Esophagus muscularis mucosa (tissue), 4 donors: ENCODE results near the gene TMEM126B. TPM values are rescaled to one million over a fixed set of nuclear protein-coding genes. Genes with fewer than 3 reads are reported as not detected.
"Not testable (repeated sequence)": the region's sequence is repeated elsewhere in the genome, so short reads cannot be mapped to it uniquely, and the experiment has no call there.

Experiments used
- DNase-seq: peaks from one replicate; pipeline ENCODE4 v3.0.0-alpha.2; 2017; ENCODE audit errors: extremely low spot score
- H3K27ac ChIP-seq, 4 donors: fragments of 200-600 bp; sonication (generic); replicated peaks in 1 of 4; 1 replicate in 3 of 4; 2 replicates in 1 of 4; pipeline ENCODE4 v1.5.1; 2016 to 2019; ENCODE audit warnings: mild to moderate bottlenecking in 1 of 4
- H3K27me3 ChIP-seq, 4 donors: fragments of 200-600 bp; sonication (generic); one replicate each; pipeline versions ENCODE4 v1.5.1 to v1.6.0; 2016 to 2019
- H3K36me3 ChIP-seq, 4 donors: fragments of 200-600 bp; sonication (generic); one replicate each; pipeline ENCODE4 v1.5.1; 2016 to 2019
- H3K4me1 ChIP-seq, 4 donors: fragments of 200-600 bp; sonication (generic); one replicate each; pipeline ENCODE4 v1.5.1; 2016 to 2019
- H3K4me3 ChIP-seq, 4 donors: fragments of 200-600 bp; sonication (generic); 1 replicate in 2 of 4; 2 replicates in 2 of 4; pipeline ENCODE4 v1.5.1; 2016 to 2019; ENCODE audit warnings: mild to moderate bottlenecking in 4 of 4, moderate library complexity in 1 of 4
- H3K9me3 ChIP-seq, 4 donors: fragments of 200-600 bp; sonication (generic); 1 replicate in 3 of 4; 2 replicates in 1 of 4; pipeline ENCODE4 v1.5.1; 2016 to 2019
- CTCF ChIP-seq, 3 experiments: fragments of 200-600 bp in 2 of 3; fragments of 450-650 bp in 1 of 3; sonication (generic) in 2 of 3; IDR thresholded peaks; one replicate each; pipeline ENCODE4 v1.5.1; 2017 to 2019; ENCODE audit warnings: antibody characterized with exemption in 3 of 3, mild to moderate bottlenecking in 2 of 3, moderate library complexity in 1 of 3
- EP300 ChIP-seq: sonication (generic); formaldehyde crosslinking; IDR thresholded peaks from one replicate; pipeline ENCODE4 v1.6.1; 2017; ENCODE audit warnings: antibody characterized with exemption
- POLR2A ChIP-seq: fragments of 450-650 bp; IDR thresholded peaks from one replicate; pipeline ENCODE4 v1.6.1; 2017; ENCODE audit warnings: antibody characterized with exemption, moderate library complexity, mild to moderate bottlenecking, low read depth
- POLR2AphosphoS5 ChIP-seq, 2 donors: sonication (generic); formaldehyde crosslinking; IDR thresholded peaks; one replicate each; pipeline ENCODE4 v1.6.1; 2017; ENCODE audit warnings: antibody characterized with exemption in 2 of 2
- WGBS: methylation state at CpG from one replicate; pipeline ENCODE4 v1.1.5; 2018; 5-methylcytosine and 5-hydroxymethylcytosine counted together
- intact Hi-C: fragments of 100-400 bp; cut with DNase I; formaldehyde crosslinking; loops from one replicate; pipeline ENCODE4 v1.15.1; 2023
- total RNA-seq, 4 donors: library from RNA; depleted of rRNA; stranded (reverse); fragments of >200 nt; gene quantifications; one replicate each; pipeline versions ENCODE4 v1.1.0 to v1.2.1, GENCODE V29; 2016

Gene TMEM126B
- total RNA-seq, 4 donors from 2014 or later: 25.4 to 65.2 (median 46.6) TPM

- peaks cover 20 to 25% (median 21%) of the 10 kb centered on the region in 4 donors for H3K4me1 ChIP-seq
- peak; percentile 97 for DNase-seq
- intact Hi-C loops: loop anchor here (2.0 kb wide), 1 partner anchor 19 kb away; the partner anchor contains the start of gene TMEM126B
- WGBS: 1% methylated on average over 18 of the region's 33 CpGs
- H3K36me3 ChIP-seq: peaks cover 0 to 14% (median 3%) of the 10 kb centered on the region in 4 donors
- no peaks in the 10 kb centered on the region for H3K9me3 ChIP-seq
- H3K27ac ChIP-seq: peak within 1 kb of the TSS; percentile 82 to 86 (median 84)
- peak; percentile 90 to 91 for TF ChIP-seq POLR2AphosphoS5 (IDR thresholded peaks at IDR 0.05)
- TF ChIP-seq EP300: no peak
- TF ChIP-seq POLR2A: peak; percentile 52
- no peaks in the 10 kb centered on the region for H3K27me3 ChIP-seq
- H3K4me3 ChIP-seq: peak within 1 kb of the TSS; percentile 59 to 82 (median 73)
Measured at GRCh38 chr11:85647604-85648299, 19.4 kb downstream of the TMEM126B start, which contains the start of gene TMEM126A. Gene TMEM126A (plus strand): TSS chr11:85647967. CDS start chr11:85650256, 2,289 bp downstream.

GRCh38 chr11:85651118-85651517 is 22.7 kb downstream of the TMEM126B start:
- intact Hi-C loops: no loop called here
- H3K27ac ChIP-seq: no peak overlapping the region
- no peaks in the 10 kb centered on the region for H3K27me3 ChIP-seq
- TF ChIP-seq EP300: no peak
- TF ChIP-seq CTCF (IDR thresholded peaks at IDR 0.05): no peak
- TF ChIP-seq POLR2A: no peak
- TF ChIP-seq POLR2AphosphoS5 (IDR thresholded peaks at IDR 0.05): no peak
- H3K4me3 ChIP-seq: no peak overlapping the region
- DNase-seq: no peak
- WGBS: 93% methylated on average over 1 of the region's 1 CpG
- H3K9me3 ChIP-seq: no peaks in the 10 kb centered on the region
- peaks cover 20 to 28% (median 21%) of the 10 kb centered on the region in 4 donors for H3K4me1 ChIP-seq
- H3K36me3 ChIP-seq: peaks cover 6 to 39% (median 19%) of the 10 kb centered on the region in 4 donors

- peaks cover 6 to 56% (median 33%) of the 10 kb centered on the region in 4 donors for H3K36me3 ChIP-seq
Measured at GRCh38 chr11:85652786-85653447, 24.5 kb downstream of the TMEM126B start.

GRCh38 chr11:85654343-85654742 is 25.9 kb downstream of the TMEM126B start:
- Histone ChIP-seq H3K4me1 (peaks cover 7 to 29% (median 19%) of the 10 kb centered on the region in 4 donors), H3K36me3 (peaks cover 6 to 70% (median 36%) of the 10 kb centered on the region in 4 donors)
- H3K27me3 ChIP-seq, H3K27ac ChIP-seq, H3K9me3 ChIP-seq, DNase-seq, intact Hi-C loops, H3K4me3 ChIP-seq: not testable (repeated sequence)
- WGBS: 93% methylated on average over 4 of the region's 4 CpGs

More at GRCh38 chr11:85652786-85653447, 24.5 kb downstream of the TMEM126B start:
- TF ChIP-seq POLR2A: no peak
- TF ChIP-seq EP300: no peak
- no peak for TF ChIP-seq POLR2AphosphoS5 (IDR thresholded peaks at IDR 0.05)
- no peak for TF ChIP-seq CTCF (IDR thresholded peaks at IDR 0.05)
- Histone ChIP-seq H3K9me3 (no peaks in the 10 kb centered on the region), H3K4me1 (peaks cover 16 to 28% (median 17%) of the 10 kb centered on the region in 4 donors), H3K27ac (no peak overlapping the region), H3K27me3 (no peaks in the 10 kb centered on the region), H3K4me3 (no peak overlapping the region)
- intact Hi-C loops: no loop called here
- DNase-seq: no peak
- WGBS: 63% methylated on average over 3 of the region's 3 CpGs

- Histone ChIP-seq H3K9me3 (no peaks in the 10 kb centered on the region), H3K27me3 (no peaks in the 10 kb centered on the region), H3K36me3 (peaks cover 6 to 73% (median 39%) of the 10 kb centered on the region in 4 donors), H3K27ac (no peak overlapping the region), H3K4me3 (no peak overlapping the region), H3K4me1 (peaks cover 29 to 49% (median 41%) of the 10 kb centered on the region in 4 donors)
- no peak for DNase-seq
- intact Hi-C loops: no loop called here
- no peak for TF ChIP-seq CTCF (IDR thresholded peaks at IDR 0.05)
- no peak for TF ChIP-seq POLR2AphosphoS5 (IDR thresholded peaks at IDR 0.05)
- TF ChIP-seq POLR2A: no peak
- TF ChIP-seq EP300: no peak
- WGBS: 91% methylated on average over 1 of the region's 1 CpG
Measured at GRCh38 chr11:85656777-85657176, 28.4 kb downstream of the TMEM126B start.
